ENCODE results near the gene CAAP1. TPM values are rescaled to one million over a fixed set of nuclear protein-coding genes. Genes with fewer than 3 reads are reported as not detected.

CAAP1 gene
- total RNA-seq, result 10 to 100 TPM in 5 of 6 experiments, 1 to 10 TPM in 1; 9.3 to 22.8 (median 13.4) TPM
- long read RNA-seq, partial matches to known transcripts, result 7 of 10 reads
- long read RNA-seq, other reads (novel, unspliced or antisense), result 0 of 10 reads

DNA sequence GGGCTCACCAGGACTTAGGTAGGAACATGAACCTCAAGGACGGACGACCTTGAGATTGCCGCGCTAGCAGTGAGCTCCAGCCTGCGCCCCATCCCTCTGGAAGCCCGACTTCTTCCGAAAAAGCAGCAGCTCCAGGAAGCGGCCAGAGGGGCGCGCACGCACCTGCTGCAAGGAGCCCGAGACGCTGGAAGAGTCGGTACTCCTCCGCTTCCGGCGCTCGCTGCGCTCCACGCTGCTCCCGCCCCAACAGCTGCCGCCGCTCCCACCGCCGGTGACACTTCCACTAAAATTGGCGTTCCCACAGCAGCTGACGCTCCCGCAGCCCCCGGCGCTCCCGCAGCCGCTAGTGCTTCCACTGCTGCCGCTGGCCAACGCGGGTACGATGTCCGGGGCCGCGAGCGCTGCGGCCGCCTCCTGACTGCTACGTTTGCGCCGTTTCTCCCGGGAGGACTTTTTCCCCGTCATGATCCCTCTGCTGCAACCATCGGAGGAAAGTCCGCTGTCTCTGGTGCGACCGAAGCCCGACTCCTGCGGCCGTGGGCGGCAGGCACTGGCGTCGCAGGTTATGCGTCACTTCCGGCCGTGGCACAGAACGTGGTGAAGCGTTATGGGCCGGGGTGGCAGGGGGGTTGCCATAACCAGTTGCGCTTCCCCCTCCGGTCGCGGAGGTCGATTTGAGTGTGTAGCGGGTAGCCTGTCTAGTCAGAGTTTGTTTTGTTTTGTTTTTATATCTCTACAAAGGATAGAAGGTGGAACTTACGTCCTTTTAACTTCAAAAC, at the start of gene CAAP1:
CAAP1 (minus strand) TSS at position 552 of the 779 bp plus-strand sequence; CDS start at position 465, 87 bp downstream.
- Histone ChIP-seq H3K27ac (peak within 1 kb of the TSS; percentile 83 to 96 (median 92)), H3K9me3 (no peaks in the 10 kb centered on the region), H3K4me3 (peak within 1 kb of the TSS; percentile 84 to 97 (median 94)), H3K27me3 (no peaks in the 10 kb centered on the region), H3K4me1 (peaks cover 0 to 11% (median 0%) of the 10 kb centered on the region in 4 donors), H3K36me3 (no peaks in the 10 kb centered on the region)
- intact Hi-C loops (cut with DNase I), result loop anchor here in 1 of 2 donors (10.0 kb wide), 1 partner anchor 52 kb away; the partner anchor contains the start of gene PLAA
- WGBS (ENCODE audit: insufficient coverage, low coverage, low lambda C conversion rate, missing lambda C conversion rate), result 2% methylated on average over 26 of the region's 70 CpGs
- ATAC-seq, result peak; percentile 94 to 97 (median 96)
- peak; percentile 95 to 96 (median 95) for DNase-seq
- TF ChIP-seq, protein P1, sequence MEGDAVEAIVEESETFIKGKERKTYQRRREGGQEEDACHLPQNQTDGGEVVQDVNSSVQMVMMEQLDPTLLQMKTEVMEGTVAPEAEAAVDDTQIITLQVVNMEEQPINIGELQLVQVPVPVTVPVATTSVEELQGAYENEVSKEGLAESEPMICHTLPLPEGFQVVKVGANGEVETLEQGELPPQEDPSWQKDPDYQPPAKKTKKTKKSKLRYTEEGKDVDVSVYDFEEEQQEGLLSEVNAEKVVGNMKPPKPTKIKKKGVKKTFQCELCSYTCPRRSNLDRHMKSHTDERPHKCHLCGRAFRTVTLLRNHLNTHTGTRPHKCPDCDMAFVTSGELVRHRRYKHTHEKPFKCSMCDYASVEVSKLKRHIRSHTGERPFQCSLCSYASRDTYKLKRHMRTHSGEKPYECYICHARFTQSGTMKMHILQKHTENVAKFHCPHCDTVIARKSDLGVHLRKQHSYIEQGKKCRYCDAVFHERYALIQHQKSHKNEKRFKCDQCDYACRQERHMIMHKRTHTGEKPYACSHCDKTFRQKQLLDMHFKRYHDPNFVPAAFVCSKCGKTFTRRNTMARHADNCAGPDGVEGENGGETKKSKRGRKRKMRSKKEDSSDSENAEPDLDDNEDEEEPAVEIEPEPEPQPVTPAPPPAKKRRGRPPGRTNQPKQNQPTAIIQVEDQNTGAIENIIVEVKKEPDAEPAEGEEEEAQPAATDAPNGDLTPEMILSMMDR (IDR thresholded peaks at IDR 0.05), result peak; percentile 17 to 44 (median 30)
- TF ChIP-seq POLR2A (IDR thresholded peaks at IDR 0.05), result peak; percentile 94

- WGBS (ENCODE audit: insufficient coverage, low coverage, low lambda C conversion rate, missing lambda C conversion rate), result 90% methylated on average over 1 of the region's 1 CpG
- TF ChIP-seq POLR2A (IDR thresholded peaks at IDR 0.05), result no peak
- TF ChIP-seq, protein P1 (IDR thresholded peaks at IDR 0.05), result no peak
- Histone ChIP-seq H3K36me3 (no peaks in the 10 kb centered on the region), H3K4me3 (no peak overlapping the region), H3K27ac (no peak overlapping the region), H3K9me3 (no peaks in the 10 kb centered on the region), H3K27me3 (no peaks in the 10 kb centered on the region), H3K4me1 (peaks cover 0 to 27% (median 5%) of the 10 kb centered on the region in 4 donors)
- intact Hi-C loops (cut with DNase I), result loop anchor here in 1 of 2 donors (10.0 kb wide), 1 partner anchor 46 kb away; the partner anchor contains the start of gene CAAP1
- ATAC-seq (no peak), DNase-seq (no peak)
Observed at GRCh38 chr9:26940779-26941178, 48.2 kb upstream of the CAAP1 start.

- Histone ChIP-seq H3K27me3 (no peaks in the 10 kb centered on the region), H3K9me3 (no peaks in the 10 kb centered on the region), H3K4me1 (peaks cover 0 to 21% (median 3%) of the 10 kb centered on the region in 4 donors), H3K4me3 (no peak overlapping the region), H3K36me3 (no peaks in the 10 kb centered on the region), H3K27ac (no peak overlapping the region)
- 76% methylated on average over 3 of the region's 3 CpGs for WGBS (ENCODE audit: insufficient coverage, low coverage, low lambda C conversion rate, missing lambda C conversion rate)
- intact Hi-C loops (cut with DNase I), result loop anchor here in 1 of 2 donors (10.0 kb wide), 1 partner anchor 45 kb away; the partner anchor contains the start of gene CAAP1
- no peak for TF ChIP-seq POLR2A (IDR thresholded peaks at IDR 0.05)
- TF ChIP-seq, protein P1 (IDR thresholded peaks at IDR 0.05), result no peak
- ATAC-seq (no peak), DNase-seq (no peak)
Observed at GRCh38 chr9:26939955-26940711, 47.5 kb upstream of the CAAP1 start.

DNA sequence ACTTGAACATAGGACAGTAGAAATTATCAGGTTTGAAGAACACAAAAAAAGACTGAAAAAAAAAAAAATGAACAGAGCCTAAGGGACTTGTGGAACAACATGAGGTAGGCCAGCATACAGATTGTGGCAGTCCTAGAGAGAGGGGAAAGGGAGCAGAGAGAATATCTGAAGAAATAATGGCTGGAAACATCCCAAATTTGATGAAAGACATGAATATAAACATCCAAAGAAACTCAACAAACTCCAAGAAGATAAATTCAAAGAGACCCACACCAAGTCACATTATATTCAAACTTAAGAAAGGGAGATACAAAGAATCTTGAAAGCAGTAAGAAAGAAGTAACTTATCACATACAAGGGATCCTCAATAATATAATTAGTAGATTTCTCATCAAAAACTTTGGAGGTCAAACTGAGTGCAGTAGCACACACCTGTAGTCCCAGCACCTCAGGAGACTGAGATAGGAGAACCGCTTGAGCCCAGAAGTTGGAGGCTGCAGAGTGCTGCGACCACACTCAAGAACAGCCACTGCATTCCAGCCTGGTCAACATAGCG, 45.3 kb upstream of the CAAP1 start:
- H3K4me3 ChIP-seq, result no peak overlapping the region
- no peaks in the 10 kb centered on the region for H3K9me3 ChIP-seq
- H3K27me3 ChIP-seq, result no peaks in the 10 kb centered on the region
- peaks cover 0 to 9% (median 0%) of the 10 kb centered on the region in 4 donors for H3K36me3 ChIP-seq
- intact Hi-C loops (cut with DNase I), result no loop called here
- WGBS (ENCODE audit: insufficient coverage, low coverage, low lambda C conversion rate, missing lambda C conversion rate), result 83% methylated on average over 2 of the region's 3 CpGs
- peaks cover 0 to 16% (median 3%) of the 10 kb centered on the region in 4 donors for H3K4me1 ChIP-seq
- ATAC-seq, result no peak
- DNase-seq, result no peak
- TF ChIP-seq, protein P1 (IDR thresholded peaks at IDR 0.05), result no peak
- no peak for TF ChIP-seq POLR2A (IDR thresholded peaks at IDR 0.05)
- no peak overlapping the region for H3K27ac ChIP-seq

All from right lobe of liver (tissue), 6 donors.